GM19372 (cell line): Measurements from ENCODE around the gene DCAF8.

Source experiments
- ATAC-seq: cut with Tn5 transposase; IDR thresholded peaks from one replicate; pipeline ENCODE4 v1.9.1; 2021; ENCODE audit warnings: mild to moderate bottlenecking, low read depth, moderate library complexity; ENCODE audit not compliant: unreplicated experiment

The DCAF8 gene

DNA sequence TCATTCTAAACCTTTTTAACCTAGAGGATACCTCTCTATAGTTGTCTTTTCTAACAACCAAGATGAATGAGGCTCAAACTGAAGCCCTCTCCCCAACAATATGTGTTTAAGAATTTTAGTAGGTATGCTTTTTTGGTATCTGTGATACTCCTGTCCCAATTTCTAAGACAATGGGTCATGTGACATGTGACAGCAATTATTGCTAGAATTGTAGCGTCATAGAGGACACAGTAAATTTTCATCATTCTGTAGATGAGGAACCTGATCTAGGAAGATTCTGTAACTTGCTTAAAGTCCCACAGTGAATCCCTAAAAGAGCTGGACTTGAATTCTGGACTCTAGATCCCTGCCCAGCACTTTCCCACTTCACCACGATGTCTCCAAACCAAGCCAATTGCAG is 83.6 kb downstream of the DCAF8 start:
- ATAC-seq: no peak

DNA sequence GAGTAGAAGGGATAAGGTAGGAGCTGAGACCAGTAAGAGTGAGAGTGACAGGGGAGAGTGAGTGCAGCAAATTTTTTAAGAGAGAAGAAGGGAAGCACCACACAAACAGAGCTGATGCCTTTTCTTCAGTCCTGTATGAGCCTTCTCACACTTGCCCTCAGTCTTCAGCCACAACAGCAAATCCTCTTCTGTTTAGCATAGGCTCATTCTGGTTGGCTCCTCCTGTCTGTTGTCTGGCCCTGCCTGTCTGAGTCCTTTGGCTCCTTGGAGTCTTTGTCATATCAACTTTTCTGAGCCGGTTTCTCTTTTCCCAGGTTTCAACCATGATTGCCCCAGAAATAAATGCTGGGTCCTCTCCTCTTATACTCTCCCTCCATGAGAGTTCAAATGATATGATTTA is 84.7 kb downstream of the DCAF8 start:
- ATAC-seq: no peak

DNA sequence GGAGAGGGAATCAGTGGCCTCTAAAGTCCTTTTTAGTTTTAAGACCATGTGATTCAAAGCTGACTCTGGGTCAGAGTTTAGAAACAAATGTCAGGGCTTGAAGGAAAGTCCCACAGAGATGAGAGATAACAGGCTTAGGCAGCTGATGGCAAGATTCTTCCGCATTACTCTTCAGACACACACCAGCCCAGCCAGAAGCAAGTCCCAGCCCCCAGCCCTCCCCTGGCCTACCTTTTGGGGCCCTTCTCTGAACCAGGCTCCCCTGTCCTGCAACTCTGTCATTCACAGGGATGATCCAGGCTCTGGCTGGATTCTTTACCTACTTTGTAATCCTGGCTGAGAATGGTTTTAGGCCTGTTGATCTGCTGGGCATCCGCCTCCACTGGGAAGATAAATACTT is 85.1 kb downstream of the DCAF8 start:
- ATAC-seq: no peak

DNA sequence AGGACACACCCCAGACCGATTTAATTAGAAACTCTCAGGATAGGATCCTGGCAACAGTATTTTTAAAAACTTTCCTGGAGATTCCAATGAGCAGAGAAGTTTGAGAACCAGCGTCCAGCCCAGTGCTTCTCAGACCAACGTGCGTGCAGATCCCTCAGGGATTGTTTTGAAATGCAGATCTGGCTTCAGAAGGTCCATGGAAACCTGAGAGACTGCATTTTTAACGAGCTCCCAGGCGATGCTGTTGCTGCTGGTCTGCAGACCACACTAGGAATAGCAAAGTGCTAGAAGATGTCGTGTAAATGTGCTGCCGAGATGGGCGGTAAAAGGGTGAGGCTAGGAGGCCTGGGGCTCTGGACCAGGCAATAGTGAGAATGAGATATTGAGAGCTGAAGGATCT is 90.4 kb downstream of the DCAF8 start:
- ATAC-seq: no peak

DNA sequence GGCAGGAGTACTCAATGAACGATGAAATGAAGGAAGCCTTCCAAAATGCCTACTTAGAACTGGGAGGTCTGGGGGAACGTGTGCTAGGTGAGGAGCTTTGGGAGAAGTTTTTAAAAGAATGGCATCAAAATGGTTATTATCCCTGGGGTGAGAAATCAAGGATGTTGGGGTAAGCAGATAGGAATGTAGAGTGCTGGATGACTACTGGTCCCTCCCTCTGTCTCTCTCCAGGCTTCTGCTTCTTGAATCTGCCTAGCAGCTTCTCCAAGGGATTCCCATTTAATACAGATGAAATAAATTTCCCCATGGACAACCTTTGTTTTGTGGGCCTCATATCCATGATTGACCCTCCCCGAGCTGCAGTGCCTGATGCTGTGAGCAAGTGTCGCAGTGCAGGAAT is 91.0 kb downstream of the DCAF8 start:
- ATAC-seq: no peak

DNA sequence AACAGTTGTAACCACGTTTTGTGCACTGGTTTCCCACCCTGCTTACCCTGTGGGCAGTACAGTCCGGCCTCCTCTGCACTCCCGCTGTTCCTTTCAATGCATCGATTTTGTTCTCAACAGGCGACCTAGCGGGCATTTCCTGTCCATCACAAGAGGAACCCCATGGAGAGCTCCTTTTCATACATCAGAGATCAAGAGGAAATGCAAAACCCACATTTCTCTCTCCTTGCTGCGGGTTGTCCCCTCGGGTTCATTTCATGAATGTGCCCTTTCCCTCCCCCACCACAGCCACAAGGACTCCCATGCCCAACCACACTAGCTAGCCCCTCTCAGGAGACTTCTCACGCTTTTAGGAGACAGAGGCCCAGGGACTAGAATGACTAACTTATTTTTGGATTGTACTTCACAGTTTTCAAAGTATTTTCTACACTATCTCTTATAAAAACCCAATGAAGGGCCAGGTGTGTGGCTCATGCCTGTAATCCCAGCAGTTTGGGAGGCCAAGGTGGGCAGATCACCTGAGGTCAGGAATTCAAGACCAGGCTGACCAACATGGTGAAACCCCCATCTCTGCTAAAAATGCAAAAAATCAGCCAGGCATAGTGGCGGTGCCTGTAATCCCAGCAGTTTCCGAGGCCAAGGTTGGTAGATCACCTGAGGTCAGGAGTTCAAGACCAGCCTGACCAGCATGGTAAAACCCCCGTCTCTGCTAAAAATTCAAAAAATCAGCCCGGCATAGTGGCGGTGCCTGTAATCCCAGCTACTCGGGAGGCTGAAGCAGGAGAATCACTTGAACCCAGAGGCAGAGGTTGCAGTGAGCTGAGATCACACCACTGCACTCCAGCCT is 92.6 kb downstream of the DCAF8 start:
- ATAC-seq: no peak

- ATAC-seq: no peak
Observed at GRCh38 chr1:160168609-160169369, 93.6 kb downstream of the DCAF8 start.

- no peak for ATAC-seq
Observed at GRCh38 chr1:160168016-160168415, 94.3 kb downstream of the DCAF8 start.

GRCh38 chr1:160167580-160167979 is 94.8 kb downstream of the DCAF8 start:
- no peak for ATAC-seq

- no peak for ATAC-seq
Observed at GRCh38 chr1:160167056-160167455, 95.3 kb downstream of the DCAF8 start.

DNA sequence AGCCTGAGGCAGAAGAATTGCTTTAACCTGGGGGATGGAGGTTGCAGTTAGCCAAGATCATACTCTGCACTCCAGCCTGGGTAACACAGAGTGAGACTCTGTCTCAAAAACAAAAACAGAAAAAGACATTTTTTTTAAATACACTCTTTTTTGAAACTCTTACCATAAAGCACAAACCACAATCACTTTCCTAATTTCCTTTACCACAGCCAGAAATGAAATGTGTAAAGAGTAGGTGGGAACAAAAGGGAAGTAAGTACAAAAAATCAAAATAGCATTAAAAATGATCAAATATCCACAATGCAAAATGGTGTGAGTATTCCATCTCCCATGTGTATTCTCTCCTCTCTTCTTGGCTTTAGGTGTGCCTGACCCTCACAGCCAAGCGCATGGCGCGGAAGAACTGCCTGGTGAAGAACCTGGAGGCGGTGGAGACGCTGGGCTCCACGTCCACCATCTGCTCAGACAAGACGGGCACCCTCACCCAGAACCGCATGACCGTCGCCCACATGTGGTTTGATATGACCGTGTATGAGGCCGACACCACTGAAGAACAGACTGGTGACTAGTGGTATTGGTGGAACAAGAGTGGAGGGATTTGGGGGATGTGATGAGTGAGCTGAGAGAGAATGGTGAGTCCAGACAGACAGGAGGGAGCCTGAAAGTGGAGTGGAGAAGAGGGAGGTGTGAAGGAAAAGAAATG is 96.0 kb downstream of the DCAF8 start:
- no peak for ATAC-seq
